Amniotic epithelial cell (primary cell): Measurements from ENCODE around the gene OR6B1.

Experiments
- DNase-seq: peaks from one replicate; pipeline ENCODE4 v3.0.0-alpha.2; 2010; ENCODE audit warnings: low read depth

Gene OR6B1

GRCh38 chr7:144000020-144000419 is at the start of gene OR6B1:
Gene OR6B1 (plus strand): TSS chr7:144000320. CDS start chr7:144003997, 3,677 bp downstream.
- DNase-seq = no peak

GRCh38 chr7:143953421-143953820 is 46.7 kb upstream of the OR6B1 start:
- no peak for DNase-seq

GRCh38 chr7:143954135-143954534 is 46.0 kb upstream of the OR6B1 start:
- DNase-seq = peak; percentile 51

- no peak for DNase-seq
Measured at GRCh38 chr7:143954544-143954943, 45.6 kb upstream of the OR6B1 start, which contains the start of gene OR2F1. Gene OR2F1 (plus strand): TSS chr7:143954844. CDS start chr7:143959971, 5,127 bp downstream.

GRCh38 chr7:143958781-143959180 is 41.3 kb upstream of the OR6B1 start:
- no peak for DNase-seq

GRCh38 chr7:143960813-143961610 is 39.1 kb upstream of the OR6B1 start:
- peak; percentile 55 for DNase-seq

GRCh38 chr7:143965280-143965679 is 34.8 kb upstream of the OR6B1 start:
- peak; percentile 83 for DNase-seq

GRCh38 chr7:143967398-143967797 is 32.7 kb upstream of the OR6B1 start:
- no peak for DNase-seq

- DNase-seq = no peak
Measured at GRCh38 chr7:143973870-143974416, 26.2 kb upstream of the OR6B1 start.

- DNase-seq = peak; percentile 67
Measured at GRCh38 chr7:143974459-143974858, 25.7 kb upstream of the OR6B1 start.

- DNase-seq = no peak
Measured at GRCh38 chr7:143975617-143976016, 24.5 kb upstream of the OR6B1 start.

GRCh38 chr7:143978585-143978984 is 21.5 kb upstream of the OR6B1 start:
- peak; percentile 51 for DNase-seq

- peak; percentile 59 for DNase-seq
Measured at GRCh38 chr7:143979359-143979758, 20.8 kb upstream of the OR6B1 start.

- DNase-seq = no peak
Measured at GRCh38 chr7:143979998-143980397, 20.1 kb upstream of the OR6B1 start.

- DNase-seq = no peak
Measured at GRCh38 chr7:143980746-143981510, 19.2 kb upstream of the OR6B1 start.

GRCh38 chr7:143983960-143984359 is 16.2 kb upstream of the OR6B1 start:
- DNase-seq = no peak

- DNase-seq = no peak
Measured at GRCh38 chr7:143987513-143987912, 12.6 kb upstream of the OR6B1 start.

GRCh38 chr7:143988976-143989745 is 11.0 kb upstream of the OR6B1 start:
- peak; percentile 52 for DNase-seq

GRCh38 chr7:143992670-143993069 is 7.5 kb upstream of the OR6B1 start:
- DNase-seq = no peak

GRCh38 chr7:143993924-143994323 is 6.2 kb upstream of the OR6B1 start:
- DNase-seq = no peak

- no peak for DNase-seq
Measured at GRCh38 chr7:144001543-144001942, 1.4 kb downstream of the OR6B1 start.

GRCh38 chr7:144004703-144005102 is 4.6 kb downstream of the OR6B1 start:
- no peak for DNase-seq
